ENCODE measurements around the gene PBX4.

The PBX4 gene

GRCh38 chr19:19517235-19517619 is 101.3 kb downstream of the PBX4 start:
- DNase-seq = no peak

GRCh38 chr19:19515642-19516519 is 102.6 kb downstream of the PBX4 start, which contains the start of gene NDUFA13:
NDUFA13 (plus strand) TSS chr19:19516225; CDS start chr19:19516239, 14 bp downstream.
- DNase-seq = peak; percentile 86

- no peak for DNase-seq
These were observed 103.4 kb downstream of the PBX4 start, which contains the start of gene TSSK6 for GRCh38 chr19:19514881-19515641. TSSK6 (minus strand) TSS chr19:19515548; CDS start chr19:19515427, 121 bp downstream.

- DNase-seq = no peak
These were observed 104.3 kb downstream of the PBX4 start for GRCh38 chr19:19514215-19514657.

- DNase-seq = no peak
These were observed 104.8 kb downstream of the PBX4 start for GRCh38 chr19:19513682-19514081.
